Measurements from ENCODE around the gene PRM1. TPM values are rescaled to one million over a fixed set of nuclear protein-coding genes. Genes with fewer than 3 reads are reported as not detected.

The PRM1 gene
- total and polyA plus RNA-seq, 4 donors: not detected

DNA sequence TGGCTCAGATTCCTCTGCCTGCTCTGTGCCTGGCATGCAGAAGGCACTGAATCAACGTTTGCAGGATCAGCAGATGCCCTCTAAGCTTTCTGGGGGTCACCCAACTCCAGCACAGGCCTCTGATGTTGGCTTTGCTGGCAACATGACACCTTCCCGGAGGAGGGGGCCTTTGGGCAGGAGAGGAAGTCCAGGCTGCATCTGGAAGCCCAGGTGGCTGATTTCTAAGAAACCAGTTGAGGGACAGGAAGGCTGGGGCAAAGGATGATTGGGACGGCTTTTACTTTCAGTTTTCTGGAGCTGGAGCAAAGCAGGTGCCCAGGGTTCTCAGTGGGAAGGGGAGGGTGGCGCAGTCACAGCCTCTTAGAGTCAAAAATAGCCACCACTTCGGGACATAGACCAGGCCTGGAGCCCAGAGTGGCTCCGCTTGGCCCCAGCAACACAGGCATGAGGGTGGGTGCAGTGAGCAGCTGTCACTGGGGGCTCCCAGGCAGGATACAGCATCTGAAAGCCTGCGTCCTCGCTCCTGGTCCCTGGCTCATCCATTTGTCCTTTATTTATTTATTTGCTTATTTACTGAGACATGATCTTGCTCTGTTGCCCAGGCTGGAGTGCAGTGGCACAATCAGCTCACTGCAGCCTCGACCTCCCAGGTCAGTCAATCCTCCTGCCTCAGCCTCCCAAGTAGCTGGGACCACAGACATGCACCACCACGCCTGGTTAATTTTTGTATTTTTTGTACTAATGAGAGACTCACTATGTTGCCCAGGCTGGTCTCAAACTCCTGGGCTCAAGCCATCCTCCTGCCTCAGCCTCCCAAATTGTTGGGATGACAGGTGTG is 40.3 kb downstream of the PRM1 start:
- Histone ChIP-seq H3K9ac (ENCODE audit: low read depth in 1 of 2, low read length in 2 of 2) (no peak overlapping the region), H3K9me3 (ENCODE audit: control insufficient read depth in 4 of 4, low read length in 3 of 4) (no peaks in the 10 kb centered on the region), H3K27ac (ENCODE audit: low read depth in 1 of 2, low read length in 2 of 2) (no peak overlapping the region), H3K27me3 (ENCODE audit: control insufficient read depth in 4 of 4, insufficient read depth in 4 of 4, low read length in 3 of 4) (no peaks in the 10 kb centered on the region), H3K4me1 (ENCODE audit: control insufficient read depth in 4 of 4, insufficient read depth in 4 of 4, low read length in 3 of 4) (peaks cover 2 to 10% (median 9%) of the 10 kb centered on the region in 4 donors), H3K4me3 (ENCODE audit: low read depth in 1 of 3, low read length in 3 of 3) (no peak overlapping the region), H3K36me3 (ENCODE audit: control insufficient read depth in 4 of 4, insufficient read depth in 3 of 4, low read depth in 1 of 4, low read length in 3 of 4) (no peaks in the 10 kb centered on the region)
- 68% methylated on average over 10 of the region's 10 CpGs for WGBS
- no peak for TF ChIP-seq TAF1 (conservative IDR thresholded peaks at IDR 0.05)
- no peak for TF ChIP-seq JUND (IDR thresholded peaks at IDR 0.05)
- no peak for TF ChIP-seq SP1 (IDR thresholded peaks at IDR 0.05)
- TF ChIP-seq YY1 (IDR thresholded peaks at IDR 0.05): no peak
- TF ChIP-seq, protein P1, sequence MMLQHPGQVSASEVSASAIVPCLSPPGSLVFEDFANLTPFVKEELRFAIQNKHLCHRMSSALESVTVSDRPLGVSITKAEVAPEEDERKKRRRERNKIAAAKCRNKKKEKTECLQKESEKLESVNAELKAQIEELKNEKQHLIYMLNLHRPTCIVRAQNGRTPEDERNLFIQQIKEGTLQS (IDR thresholded peaks at IDR 0.05): no peak
- TF ChIP-seq, protein P2, sequence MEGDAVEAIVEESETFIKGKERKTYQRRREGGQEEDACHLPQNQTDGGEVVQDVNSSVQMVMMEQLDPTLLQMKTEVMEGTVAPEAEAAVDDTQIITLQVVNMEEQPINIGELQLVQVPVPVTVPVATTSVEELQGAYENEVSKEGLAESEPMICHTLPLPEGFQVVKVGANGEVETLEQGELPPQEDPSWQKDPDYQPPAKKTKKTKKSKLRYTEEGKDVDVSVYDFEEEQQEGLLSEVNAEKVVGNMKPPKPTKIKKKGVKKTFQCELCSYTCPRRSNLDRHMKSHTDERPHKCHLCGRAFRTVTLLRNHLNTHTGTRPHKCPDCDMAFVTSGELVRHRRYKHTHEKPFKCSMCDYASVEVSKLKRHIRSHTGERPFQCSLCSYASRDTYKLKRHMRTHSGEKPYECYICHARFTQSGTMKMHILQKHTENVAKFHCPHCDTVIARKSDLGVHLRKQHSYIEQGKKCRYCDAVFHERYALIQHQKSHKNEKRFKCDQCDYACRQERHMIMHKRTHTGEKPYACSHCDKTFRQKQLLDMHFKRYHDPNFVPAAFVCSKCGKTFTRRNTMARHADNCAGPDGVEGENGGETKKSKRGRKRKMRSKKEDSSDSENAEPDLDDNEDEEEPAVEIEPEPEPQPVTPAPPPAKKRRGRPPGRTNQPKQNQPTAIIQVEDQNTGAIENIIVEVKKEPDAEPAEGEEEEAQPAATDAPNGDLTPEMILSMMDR (IDR thresholded peaks at IDR 0.05; ENCODE audit: low read depth, low read length, missing input control): no peak
- TF ChIP-seq HNF4A (conservative IDR thresholded peaks at IDR 0.05): no peak
- TF ChIP-seq, protein P3, sequence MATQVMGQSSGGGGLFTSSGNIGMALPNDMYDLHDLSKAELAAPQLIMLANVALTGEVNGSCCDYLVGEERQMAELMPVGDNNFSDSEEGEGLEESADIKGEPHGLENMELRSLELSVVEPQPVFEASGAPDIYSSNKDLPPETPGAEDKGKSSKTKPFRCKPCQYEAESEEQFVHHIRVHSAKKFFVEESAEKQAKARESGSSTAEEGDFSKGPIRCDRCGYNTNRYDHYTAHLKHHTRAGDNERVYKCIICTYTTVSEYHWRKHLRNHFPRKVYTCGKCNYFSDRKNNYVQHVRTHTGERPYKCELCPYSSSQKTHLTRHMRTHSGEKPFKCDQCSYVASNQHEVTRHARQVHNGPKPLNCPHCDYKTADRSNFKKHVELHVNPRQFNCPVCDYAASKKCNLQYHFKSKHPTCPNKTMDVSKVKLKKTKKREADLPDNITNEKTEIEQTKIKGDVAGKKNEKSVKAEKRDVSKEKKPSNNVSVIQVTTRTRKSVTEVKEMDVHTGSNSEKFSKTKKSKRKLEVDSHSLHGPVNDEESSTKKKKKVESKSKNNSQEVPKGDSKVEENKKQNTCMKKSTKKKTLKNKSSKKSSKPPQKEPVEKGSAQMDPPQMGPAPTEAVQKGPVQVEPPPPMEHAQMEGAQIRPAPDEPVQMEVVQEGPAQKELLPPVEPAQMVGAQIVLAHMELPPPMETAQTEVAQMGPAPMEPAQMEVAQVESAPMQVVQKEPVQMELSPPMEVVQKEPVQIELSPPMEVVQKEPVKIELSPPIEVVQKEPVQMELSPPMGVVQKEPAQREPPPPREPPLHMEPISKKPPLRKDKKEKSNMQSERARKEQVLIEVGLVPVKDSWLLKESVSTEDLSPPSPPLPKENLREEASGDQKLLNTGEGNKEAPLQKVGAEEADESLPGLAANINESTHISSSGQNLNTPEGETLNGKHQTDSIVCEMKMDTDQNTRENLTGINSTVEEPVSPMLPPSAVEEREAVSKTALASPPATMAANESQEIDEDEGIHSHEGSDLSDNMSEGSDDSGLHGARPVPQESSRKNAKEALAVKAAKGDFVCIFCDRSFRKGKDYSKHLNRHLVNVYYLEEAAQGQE (IDR thresholded peaks at IDR 0.05): no peak
- DNase-seq (ENCODE audit: low spot score): no peak

GRCh38 chr16:11239644-11240632 is 41.2 kb downstream of the PRM1 start:
- H3K4me3 ChIP-seq (ENCODE audit: low read depth in 1 of 3, low read length in 3 of 3): no peak overlapping the region
- no peak overlapping the region for H3K9ac ChIP-seq (ENCODE audit: low read depth in 1 of 2, low read length in 2 of 2)
- H3K9me3 ChIP-seq (ENCODE audit: control insufficient read depth in 4 of 4, low read length in 3 of 4): no peaks in the 10 kb centered on the region
- WGBS: 88% methylated on average over 10 of the region's 10 CpGs
- H3K27ac ChIP-seq (ENCODE audit: low read depth in 1 of 2, low read length in 2 of 2): no peak overlapping the region
- no peak for DNase-seq (ENCODE audit: low spot score)
- no peaks in the 10 kb centered on the region for H3K27me3 ChIP-seq (ENCODE audit: control insufficient read depth in 4 of 4, insufficient read depth in 4 of 4, low read length in 3 of 4)
- no peaks in the 10 kb centered on the region for H3K36me3 ChIP-seq (ENCODE audit: control insufficient read depth in 4 of 4, insufficient read depth in 3 of 4, low read depth in 1 of 4, low read length in 3 of 4)
- H3K4me1 ChIP-seq (ENCODE audit: control insufficient read depth in 4 of 4, insufficient read depth in 4 of 4, low read length in 3 of 4): peaks cover 2 to 7% (median 4%) of the 10 kb centered on the region in 4 donors
- TF ChIP-seq JUND (IDR thresholded peaks at IDR 0.05): no peak
- no peak for TF ChIP-seq RAD21 (IDR thresholded peaks at IDR 0.05)
- TF ChIP-seq, protein P3 (IDR thresholded peaks at IDR 0.05): no peak
- no peak for TF ChIP-seq MAX (IDR thresholded peaks at IDR 0.05)
- TF ChIP-seq YY1 (IDR thresholded peaks at IDR 0.05): no peak
- TF ChIP-seq FOXA2 (IDR thresholded peaks at IDR 0.05): no peak
- no peak for TF ChIP-seq TAF1 (conservative IDR thresholded peaks at IDR 0.05)
- TF ChIP-seq ZBTB33 (IDR thresholded peaks at IDR 0.05): no peak
- no peak for TF ChIP-seq EGR1 (IDR thresholded peaks at IDR 0.05; ENCODE audit: low read depth in 2 of 2)
- TF ChIP-seq RXRA (IDR thresholded peaks at IDR 0.05): no peak
- TF ChIP-seq, protein P1 (IDR thresholded peaks at IDR 0.05): no peak
